Glomerular endothelial cell (primary cell): ENCODE data around the gene SULT1B1. TPM values are rescaled to one million over a fixed set of nuclear protein-coding genes. Genes with fewer than 3 reads are reported as not detected.

Experiments used
- DNase-seq: peaks from one replicate; pipeline ENCODE4 v3.0.0-alpha.2; 2011; ENCODE audit warnings: low read depth, low spot score; ENCODE audit errors: extremely low read depth
- total RNA-seq: library from RNA; depleted of rRNA; stranded (reverse); fragments of >200 nt; gene quantifications from 2 replicates; pipeline ENCODE4 v1.2.3, GENCODE V29; 2015

SULT1B1 gene
- total RNA-seq, 1 donor from 2014 or later = 1.1 TPM

GRCh38 chr4:69701696-69702095 lies 58.7 kb downstream of the SULT1B1 start:
- no peak for DNase-seq

DNA sequence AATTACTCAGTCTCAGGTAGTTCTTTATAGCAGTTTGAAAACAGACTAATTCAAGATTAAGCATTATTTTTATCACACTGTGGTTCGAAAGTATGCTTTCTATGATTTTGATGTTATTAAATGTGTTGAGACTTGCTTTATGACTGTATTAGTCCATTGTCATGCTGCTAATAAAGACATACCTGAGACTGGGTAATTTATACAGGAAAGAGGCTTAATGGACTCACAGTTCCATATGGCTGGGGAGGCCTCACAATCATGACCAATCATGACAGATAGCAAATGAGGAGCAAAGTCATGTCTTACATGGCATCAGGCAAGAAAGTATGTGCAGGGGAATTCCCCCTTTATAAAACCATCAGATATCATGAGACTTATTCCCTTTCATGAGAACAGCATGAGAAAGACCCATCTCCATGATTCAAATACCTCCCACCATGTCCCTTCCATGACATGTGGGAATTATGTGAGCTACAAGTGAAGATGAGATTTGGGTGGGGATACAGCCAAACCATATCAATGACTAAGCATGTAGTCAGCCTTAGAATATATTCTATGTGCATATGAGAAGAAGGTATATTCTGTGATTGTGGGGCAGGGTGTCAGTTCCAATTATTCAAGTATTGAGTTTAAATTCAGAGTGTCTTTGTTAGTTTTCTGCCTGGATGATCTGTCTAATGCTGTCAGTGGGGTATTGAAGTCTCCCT lies 62.7 kb downstream of the SULT1B1 start:
- DNase-seq = no peak

GRCh38 chr4:69689599-69689998 lies 70.8 kb downstream of the SULT1B1 start:
- peak; percentile 57 for DNase-seq

GRCh38 chr4:69684804-69685203 lies 75.6 kb downstream of the SULT1B1 start:
- DNase-seq = no peak

Other genes starting within 250 kb of the SULT1B1 start
- not detected in 2 replicates for gene UGT2A2, start 121.0 kb downstream of the SULT1B1 start, total RNA-seq
- not detected in 2 replicates for gene UGT2A1, start 107.4 kb downstream of the SULT1B1 start, total RNA-seq
- gene SULT1E1, start 99.5 kb upstream of the SULT1B1 start, total RNA-seq = not detected in 2 replicates
- gene CSN1S1, start 170.4 kb upstream of the SULT1B1 start, total RNA-seq = not detected in 2 replicates
- gene CSN2, start 205.1 kb upstream of the SULT1B1 start, total RNA-seq = not detected in 2 replicates
- gene STATH, start 235.3 kb upstream of the SULT1B1 start, total RNA-seq = not detected in 2 replicates